ENCODE results near the gene ZNHIT2. TPM values are rescaled to one million over a fixed set of nuclear protein-coding genes. Genes with fewer than 3 reads are reported as not detected.
A peak's percentile ranks its signal among the peaks of the same experiment; 100 is the strongest.

Gene ZNHIT2
- total and polyA plus RNA-seq, 4 donors = 3.4 to 12.9 (median 5.8) TPM

GRCh38 chr11:65078786-65079342 lies 38.6 kb downstream of the ZNHIT2 start:
- intact Hi-C loops (cut with DNase I) = no loop called here
- H3K27ac ChIP-seq (ENCODE audit: low read depth in 1 of 2, low read length in 2 of 2) = no peak overlapping the region
- 90 to 95% methylated on average over 9 of the region's 9 CpGs for WGBS, 2 donors
- H3K9me3 ChIP-seq (ENCODE audit: control insufficient read depth, low read length) = no peaks in the 10 kb centered on the region
- no peaks in the 10 kb centered on the region for H3K36me3 ChIP-seq (ENCODE audit: control insufficient read depth in 1 of 2, insufficient read depth in 2 of 2, low read length in 1 of 2)
- ATAC-seq (ENCODE audit: low FRiP score) (no peak), DNase-seq (no peak)
- no peaks in the 10 kb centered on the region for H3K4me1 ChIP-seq (ENCODE audit: control insufficient read depth in 1 of 2, insufficient read depth in 2 of 2, low read length in 2 of 2)
- H3K27me3 ChIP-seq (ENCODE audit: control insufficient read depth in 1 of 2, insufficient read depth in 2 of 2, low read length in 1 of 2) = no peaks in the 10 kb centered on the region
- no peak overlapping the region for H3K4me3 ChIP-seq (ENCODE audit: low read length in 2 of 2)

DNA sequence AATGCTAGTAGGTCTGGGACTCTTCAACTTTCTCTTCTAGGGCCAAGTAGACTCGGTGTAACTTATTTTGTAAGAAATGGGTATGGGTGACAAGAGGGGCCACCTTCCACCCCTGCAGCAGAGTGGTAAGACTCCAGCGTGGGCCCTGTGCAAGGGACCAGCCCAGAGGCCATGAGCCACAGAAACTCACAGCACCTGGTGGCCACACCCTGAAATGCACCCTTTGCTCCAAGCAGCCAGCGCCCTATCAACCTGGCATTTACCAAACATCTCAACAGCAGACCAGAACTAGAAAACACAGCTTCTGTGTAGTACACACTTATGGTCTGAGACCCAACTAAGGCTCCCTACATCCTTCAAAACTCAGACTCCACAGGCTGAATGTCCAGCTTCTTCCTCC lies 39.4 kb downstream of the ZNHIT2 start:
- Histone ChIP-seq H3K9me3 (ENCODE audit: control insufficient read depth, low read length) (no peaks in the 10 kb centered on the region), H3K27me3 (ENCODE audit: control insufficient read depth in 1 of 2, insufficient read depth in 2 of 2, low read length in 1 of 2) (no peaks in the 10 kb centered on the region), H3K36me3 (ENCODE audit: control insufficient read depth in 1 of 2, insufficient read depth in 2 of 2, low read length in 1 of 2) (no peaks in the 10 kb centered on the region), H3K27ac (ENCODE audit: low read depth in 1 of 2, low read length in 2 of 2) (no peak overlapping the region), H3K4me3 (ENCODE audit: low read length in 2 of 2) (no peak overlapping the region), H3K4me1 (ENCODE audit: control insufficient read depth in 1 of 2, insufficient read depth in 2 of 2, low read length in 2 of 2) (no peaks in the 10 kb centered on the region)
- no peak for DNase-seq
- 62 to 67% methylated on average over 3 of the region's 3 CpGs for WGBS, 2 donors
- ATAC-seq (ENCODE audit: low FRiP score) = peak; percentile 15
- intact Hi-C loops (cut with DNase I) = no loop called here

GRCh38 chr11:65077451-65077850 lies 40.0 kb downstream of the ZNHIT2 start:
- ATAC-seq (ENCODE audit: low FRiP score) (no peak), DNase-seq (no peak)
- intact Hi-C loops (cut with DNase I) = no loop called here
- no peaks in the 10 kb centered on the region for H3K4me1 ChIP-seq (ENCODE audit: control insufficient read depth in 1 of 2, insufficient read depth in 2 of 2, low read length in 2 of 2)
- no peaks in the 10 kb centered on the region for H3K36me3 ChIP-seq (ENCODE audit: control insufficient read depth in 1 of 2, insufficient read depth in 2 of 2, low read length in 1 of 2)
- H3K9me3 ChIP-seq (ENCODE audit: control insufficient read depth, low read length) = no peaks in the 10 kb centered on the region
- no peak overlapping the region for H3K27ac ChIP-seq (ENCODE audit: low read depth in 1 of 2, low read length in 2 of 2)
- 80 to 85% methylated on average over 4 of the region's 4 CpGs for WGBS, 2 donors
- H3K4me3 ChIP-seq (ENCODE audit: low read length in 2 of 2) = no peak overlapping the region
- no peaks in the 10 kb centered on the region for H3K27me3 ChIP-seq (ENCODE audit: control insufficient read depth in 1 of 2, insufficient read depth in 2 of 2, low read length in 1 of 2)

- H3K4me1 ChIP-seq (ENCODE audit: control insufficient read depth in 1 of 2, insufficient read depth in 2 of 2, low read length in 2 of 2) = no peaks in the 10 kb centered on the region
- no peak for DNase-seq
- 56 to 71% methylated on average over 1 of the region's 1 CpG for WGBS, 2 donors
- no peak overlapping the region for H3K4me3 ChIP-seq (ENCODE audit: low read length in 2 of 2)
- H3K27ac ChIP-seq (ENCODE audit: low read depth in 1 of 2, low read length in 2 of 2) = no peak overlapping the region
- intact Hi-C loops (cut with DNase I) = no loop called here
- no peak for ATAC-seq (ENCODE audit: low FRiP score)
- no peaks in the 10 kb centered on the region for H3K27me3 ChIP-seq (ENCODE audit: control insufficient read depth in 1 of 2, insufficient read depth in 2 of 2, low read length in 1 of 2)
- H3K36me3 ChIP-seq (ENCODE audit: control insufficient read depth in 1 of 2, insufficient read depth in 2 of 2, low read length in 1 of 2) = no peaks in the 10 kb centered on the region
- no peaks in the 10 kb centered on the region for H3K9me3 ChIP-seq (ENCODE audit: control insufficient read depth, low read length)
These were observed 44.9 kb downstream of the ZNHIT2 start for GRCh38 chr11:65072631-65072966.

GRCh38 chr11:65071907-65072630 lies 45.4 kb downstream of the ZNHIT2 start:
- DNase-seq (no peak), ATAC-seq (ENCODE audit: low FRiP score) (no peak)
- Histone ChIP-seq H3K36me3 (ENCODE audit: control insufficient read depth in 1 of 2, insufficient read depth in 2 of 2, low read length in 1 of 2) (no peaks in the 10 kb centered on the region), H3K9me3 (ENCODE audit: control insufficient read depth, low read length) (no peaks in the 10 kb centered on the region), H3K4me3 (ENCODE audit: low read length in 2 of 2) (no peak overlapping the region), H3K4me1 (ENCODE audit: control insufficient read depth in 1 of 2, insufficient read depth in 2 of 2, low read length in 2 of 2) (no peaks in the 10 kb centered on the region), H3K27ac (ENCODE audit: low read depth in 1 of 2, low read length in 2 of 2) (no peak overlapping the region), H3K27me3 (ENCODE audit: control insufficient read depth in 1 of 2, insufficient read depth in 2 of 2, low read length in 1 of 2) (no peaks in the 10 kb centered on the region)
- intact Hi-C loops (cut with DNase I) = no loop called here
- WGBS, 2 donors = 62 to 66% methylated on average over 4 of the region's 4 CpGs

- Histone ChIP-seq H3K27me3 (ENCODE audit: control insufficient read depth in 1 of 2, insufficient read depth in 2 of 2, low read length in 1 of 2) (no peaks in the 10 kb centered on the region), H3K27ac (ENCODE audit: low read depth in 1 of 2, low read length in 2 of 2) (no peak overlapping the region), H3K4me3 (ENCODE audit: low read length in 2 of 2) (no peak overlapping the region), H3K4me1 (ENCODE audit: control insufficient read depth in 1 of 2, insufficient read depth in 2 of 2, low read length in 2 of 2) (no peaks in the 10 kb centered on the region), H3K9me3 (ENCODE audit: control insufficient read depth, low read length) (no peaks in the 10 kb centered on the region), H3K36me3 (ENCODE audit: control insufficient read depth in 1 of 2, insufficient read depth in 2 of 2, low read length in 1 of 2) (no peaks in the 10 kb centered on the region)
- intact Hi-C loops (cut with DNase I) = no loop called here
- no peak for ATAC-seq (ENCODE audit: low FRiP score)
- 76 to 78% methylated on average over 9 of the region's 9 CpGs for WGBS, 2 donors
- no peak for DNase-seq
These were observed 48.3 kb downstream of the ZNHIT2 start for GRCh38 chr11:65069217-65069616.

- Histone ChIP-seq H3K27ac (ENCODE audit: low read depth in 1 of 2, low read length in 2 of 2) (no peak overlapping the region), H3K4me1 (ENCODE audit: control insufficient read depth in 1 of 2, insufficient read depth in 2 of 2, low read length in 2 of 2) (no peaks in the 10 kb centered on the region), H3K9me3 (ENCODE audit: control insufficient read depth, low read length) (no peaks in the 10 kb centered on the region), H3K36me3 (ENCODE audit: control insufficient read depth in 1 of 2, insufficient read depth in 2 of 2, low read length in 1 of 2) (no peaks in the 10 kb centered on the region), H3K4me3 (ENCODE audit: low read length in 2 of 2) (no peak overlapping the region), H3K27me3 (ENCODE audit: control insufficient read depth in 1 of 2, insufficient read depth in 2 of 2, low read length in 1 of 2) (no peaks in the 10 kb centered on the region)
- intact Hi-C loops (cut with DNase I) = no loop called here
- no peak for DNase-seq
- 80 to 86% methylated on average over 10 of the region's 10 CpGs for WGBS, 2 donors
- ATAC-seq (ENCODE audit: low FRiP score) = no peak
These were observed 50.1 kb downstream of the ZNHIT2 start for GRCh38 chr11:65067446-65067845.

DNA sequence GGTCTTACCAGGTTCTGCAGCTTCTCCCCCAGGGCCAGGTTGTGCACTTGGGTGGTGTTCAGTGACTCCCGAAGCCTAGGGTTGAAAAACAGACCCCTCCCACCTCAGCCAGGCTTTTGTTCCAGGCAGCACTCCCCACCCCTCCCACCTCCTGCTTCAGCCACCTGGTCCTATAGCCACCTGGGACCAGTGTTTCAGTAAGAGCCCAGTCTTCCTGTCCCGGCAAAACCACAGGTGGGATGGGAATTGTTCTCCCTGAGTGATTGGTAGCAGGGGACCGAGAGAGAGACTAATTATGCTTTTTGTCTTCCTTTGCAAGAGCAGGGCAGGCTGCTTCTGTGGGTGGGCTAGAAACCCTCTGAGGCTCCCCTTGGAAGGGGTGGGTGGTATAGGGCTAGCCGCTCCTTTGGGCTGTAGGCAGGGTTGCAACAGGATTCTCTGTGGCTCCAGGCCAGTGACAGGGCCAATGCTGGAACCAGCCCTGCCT lies 50.7 kb downstream of the ZNHIT2 start:
- Histone ChIP-seq H3K27me3 (ENCODE audit: control insufficient read depth in 1 of 2, insufficient read depth in 2 of 2, low read length in 1 of 2) (no peaks in the 10 kb centered on the region), H3K9me3 (ENCODE audit: control insufficient read depth, low read length) (no peaks in the 10 kb centered on the region), H3K4me3 (ENCODE audit: low read length in 2 of 2) (no peak overlapping the region), H3K4me1 (ENCODE audit: control insufficient read depth in 1 of 2, insufficient read depth in 2 of 2, low read length in 2 of 2) (no peaks in the 10 kb centered on the region), H3K27ac (ENCODE audit: low read depth in 1 of 2, low read length in 2 of 2) (no peak overlapping the region), H3K36me3 (ENCODE audit: control insufficient read depth in 1 of 2, insufficient read depth in 2 of 2, low read length in 1 of 2) (no peaks in the 10 kb centered on the region)
- intact Hi-C loops (cut with DNase I) = no loop called here
- 79 to 84% methylated on average over 3 to 4 of the region's 4 CpGs for WGBS, 2 donors
- no peak for ATAC-seq (ENCODE audit: low FRiP score)
- no peak for DNase-seq
